NCI-H1092 treated with DMSO at 0.1 percent for 48 hours (cell line): Measurements from ENCODE around the gene AP3M1.
"Not testable (repeated sequence)": the region's sequence is repeated elsewhere in the genome, so short reads cannot be mapped to it uniquely, and the experiment has no call there.

Source experiments
- DNase-seq: peaks from one replicate; lab custom pipeline; 2025; lab: John Stamatoyannopoulos, UW

Gene AP3M1

GRCh38 chr10:74150204-74150989, at the start of gene AP3M1:
Gene AP3M1, minus strand, starts transcription at chr10:74150828. Its CDS starts 12,449 bp downstream, at chr10:74138379.
- no peak for DNase-seq

- DNase-seq, result no peak
These were observed 48.7 kb upstream of the AP3M1 start for GRCh38 chr10:74199315-74199714.

GRCh38 chr10:74194999-74195398, 44.4 kb upstream of the AP3M1 start:
- DNase-seq, result no peak

- no peak for DNase-seq
These were observed 43.9 kb upstream of the AP3M1 start for GRCh38 chr10:74194545-74194944.

- DNase-seq, result no peak
These were observed 39.9 kb upstream of the AP3M1 start for GRCh38 chr10:74190494-74190893.

GRCh38 chr10:74189999-74190421, 39.4 kb upstream of the AP3M1 start:
- no peak for DNase-seq

GRCh38 chr10:74188617-74189016, 38.0 kb upstream of the AP3M1 start:
- not testable (repeated sequence) for DNase-seq

- DNase-seq, result no peak
These were observed 36.6 kb upstream of the AP3M1 start for GRCh38 chr10:74187237-74187636.

- DNase-seq, result no peak
These were observed 36.0 kb upstream of the AP3M1 start for GRCh38 chr10:74186678-74187077.

GRCh38 chr10:74179111-74179710, 28.6 kb upstream of the AP3M1 start:
- no peak for DNase-seq

GRCh38 chr10:74178042-74178791, 27.6 kb upstream of the AP3M1 start:
- DNase-seq, result no peak

- no peak for DNase-seq
These were observed 26.6 kb upstream of the AP3M1 start for GRCh38 chr10:74177140-74177677.

- DNase-seq, result peak; percentile 92
These were observed 25.9 kb upstream of the AP3M1 start for GRCh38 chr10:74176380-74177139.

- DNase-seq, result no peak
These were observed 25.1 kb upstream of the AP3M1 start for GRCh38 chr10:74175510-74176379.

GRCh38 chr10:74174521-74174920, 23.9 kb upstream of the AP3M1 start:
- no peak for DNase-seq

- DNase-seq, result no peak
These were observed 21.0 kb upstream of the AP3M1 start for GRCh38 chr10:74171625-74172024.

- no peak for DNase-seq
These were observed 16.8 kb upstream of the AP3M1 start for GRCh38 chr10:74167443-74167842.

- DNase-seq, result no peak
These were observed 14.9 kb upstream of the AP3M1 start for GRCh38 chr10:74165530-74165901.

GRCh38 chr10:74164716-74165529, 14.3 kb upstream of the AP3M1 start:
- DNase-seq, result no peak
